Measurements from ENCODE around the gene ENO2. TPM values are rescaled to one million over a fixed set of nuclear protein-coding genes. Genes with fewer than 3 reads are reported as not detected.

ENO2 gene
- total RNA-seq, 4 donors from 2014 or later = 0.97 to 6.2 (median 1.8) TPM

DNA sequence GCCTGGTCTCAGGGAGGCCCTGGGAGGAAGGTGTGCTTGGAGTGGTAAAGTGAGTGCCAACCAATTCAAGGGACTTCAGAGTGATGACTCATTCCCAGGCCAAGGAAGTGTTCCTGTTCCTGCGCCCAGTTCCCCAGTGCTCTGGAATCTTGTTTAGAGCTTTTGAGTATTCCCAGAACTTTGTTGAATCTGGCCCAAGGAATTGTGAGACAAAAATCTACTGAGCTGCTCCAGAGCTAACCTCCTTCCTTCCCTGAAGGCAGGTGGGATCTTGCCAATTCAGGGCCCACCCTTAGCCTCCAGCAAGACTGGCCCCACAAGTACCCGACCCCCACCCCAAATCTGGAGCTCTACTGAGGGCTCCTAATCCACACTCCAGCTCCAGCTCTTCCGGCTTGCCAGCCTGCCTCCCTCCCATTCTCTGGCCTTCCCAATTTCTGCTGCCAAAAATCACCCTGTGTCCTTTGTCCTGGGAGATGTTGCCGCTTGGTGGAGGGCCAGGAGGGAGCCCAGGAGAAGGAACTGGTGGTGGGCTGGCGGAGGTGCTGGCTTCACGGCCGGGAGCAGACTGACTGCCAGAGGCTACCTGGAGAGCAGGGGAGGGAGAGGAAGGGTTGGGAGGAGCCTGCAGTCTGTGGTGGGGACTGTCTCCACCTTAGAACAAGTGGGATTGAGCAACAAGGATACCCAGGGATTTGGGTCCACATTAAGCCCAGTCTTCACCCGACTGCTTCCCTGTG is 11.3 kb downstream of the ENO2 start:
- Histone ChIP-seq H3K27me3 (no peaks in the 10 kb centered on the region), H3K4me1 (peaks cover 44 to 51% of the 10 kb centered on the region in 2 donors), H3K36me3 (no peaks in the 10 kb centered on the region), H3K4me3 (peak overlapping the region; percentile 70 to 92 (median 86)), H3K27ac (peak overlapping the region; percentile 88 to 98 (median 95)), H3K9me3 (no peaks in the 10 kb centered on the region)
- in situ Hi-C loops (cut with MboI; ENCODE audit: low sequenced_read_pairs in 4 of 4) (loop anchor here in 2 of 4 donors (10.0 to 25.0 kb wide), 2 partner anchors 187 to 189 kb away; partner anchors contain the start of gene C1RL (in 1 of the 2)), intact Hi-C loops (cut with DNase I; ENCODE audit: low total_unique reads) (loop anchor here (1.0 to 2.0 kb wide), 3 partner anchors 19 to 183 kb away; partner anchors contain the start of genes C12orf57, C1RL and TPI1)
- ATAC-seq = peak; percentile 56 to 66
- DNase-seq = peak in 1 of 2 donors; percentile 70
- peak; percentile 9 to 34 for TF ChIP-seq POLR2A (IDR thresholded peaks at IDR 0.05)
- TF ChIP-seq, protein P1, sequence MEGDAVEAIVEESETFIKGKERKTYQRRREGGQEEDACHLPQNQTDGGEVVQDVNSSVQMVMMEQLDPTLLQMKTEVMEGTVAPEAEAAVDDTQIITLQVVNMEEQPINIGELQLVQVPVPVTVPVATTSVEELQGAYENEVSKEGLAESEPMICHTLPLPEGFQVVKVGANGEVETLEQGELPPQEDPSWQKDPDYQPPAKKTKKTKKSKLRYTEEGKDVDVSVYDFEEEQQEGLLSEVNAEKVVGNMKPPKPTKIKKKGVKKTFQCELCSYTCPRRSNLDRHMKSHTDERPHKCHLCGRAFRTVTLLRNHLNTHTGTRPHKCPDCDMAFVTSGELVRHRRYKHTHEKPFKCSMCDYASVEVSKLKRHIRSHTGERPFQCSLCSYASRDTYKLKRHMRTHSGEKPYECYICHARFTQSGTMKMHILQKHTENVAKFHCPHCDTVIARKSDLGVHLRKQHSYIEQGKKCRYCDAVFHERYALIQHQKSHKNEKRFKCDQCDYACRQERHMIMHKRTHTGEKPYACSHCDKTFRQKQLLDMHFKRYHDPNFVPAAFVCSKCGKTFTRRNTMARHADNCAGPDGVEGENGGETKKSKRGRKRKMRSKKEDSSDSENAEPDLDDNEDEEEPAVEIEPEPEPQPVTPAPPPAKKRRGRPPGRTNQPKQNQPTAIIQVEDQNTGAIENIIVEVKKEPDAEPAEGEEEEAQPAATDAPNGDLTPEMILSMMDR (IDR thresholded peaks at IDR 0.05 in 4 of 5, conservative IDR thresholded peaks at IDR 0.05 in 1 of 5) = no peak

DNA sequence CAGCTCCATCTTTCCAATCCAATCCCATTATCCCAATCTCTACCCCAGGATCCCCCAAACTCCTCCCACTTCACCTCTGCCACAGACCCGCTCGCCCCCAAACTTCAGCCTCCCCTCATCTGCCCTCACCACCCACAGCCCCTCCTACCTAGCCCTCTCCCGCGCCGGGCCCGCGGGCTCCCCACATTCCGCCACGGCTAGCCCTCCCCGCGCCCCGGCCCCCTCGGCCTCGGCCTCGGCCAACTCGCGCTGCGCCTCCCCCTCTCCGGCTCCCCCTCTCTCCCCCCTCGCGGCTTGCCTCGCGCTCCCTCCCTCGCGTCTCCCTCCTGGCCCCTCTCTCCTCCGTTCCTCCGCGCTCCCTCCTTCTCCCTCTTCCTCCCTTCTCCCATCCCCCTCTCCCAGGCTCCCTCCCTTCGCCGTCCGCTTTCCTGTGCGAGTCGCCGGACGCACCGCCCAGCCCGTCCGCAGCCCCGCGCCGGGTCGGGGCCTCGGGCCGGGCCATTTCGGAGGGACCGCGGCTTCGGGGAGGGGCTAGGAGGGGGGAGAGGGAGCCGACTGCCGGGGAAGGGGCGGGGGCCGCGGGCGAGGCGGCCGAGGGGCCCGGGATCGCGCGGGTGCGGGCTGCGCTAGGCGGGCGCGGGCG is 13.1 kb downstream of the ENO2 start, which contains the start of gene ATN1:
ATN1 (plus strand) TSS at position 581 of the 643 bp plus-strand sequence. CDS start 6,043 bp downstream, outside the sequence.
- H3K4me1 ChIP-seq = peaks cover 44 to 52% of the 10 kb centered on the region in 2 donors

DNA sequence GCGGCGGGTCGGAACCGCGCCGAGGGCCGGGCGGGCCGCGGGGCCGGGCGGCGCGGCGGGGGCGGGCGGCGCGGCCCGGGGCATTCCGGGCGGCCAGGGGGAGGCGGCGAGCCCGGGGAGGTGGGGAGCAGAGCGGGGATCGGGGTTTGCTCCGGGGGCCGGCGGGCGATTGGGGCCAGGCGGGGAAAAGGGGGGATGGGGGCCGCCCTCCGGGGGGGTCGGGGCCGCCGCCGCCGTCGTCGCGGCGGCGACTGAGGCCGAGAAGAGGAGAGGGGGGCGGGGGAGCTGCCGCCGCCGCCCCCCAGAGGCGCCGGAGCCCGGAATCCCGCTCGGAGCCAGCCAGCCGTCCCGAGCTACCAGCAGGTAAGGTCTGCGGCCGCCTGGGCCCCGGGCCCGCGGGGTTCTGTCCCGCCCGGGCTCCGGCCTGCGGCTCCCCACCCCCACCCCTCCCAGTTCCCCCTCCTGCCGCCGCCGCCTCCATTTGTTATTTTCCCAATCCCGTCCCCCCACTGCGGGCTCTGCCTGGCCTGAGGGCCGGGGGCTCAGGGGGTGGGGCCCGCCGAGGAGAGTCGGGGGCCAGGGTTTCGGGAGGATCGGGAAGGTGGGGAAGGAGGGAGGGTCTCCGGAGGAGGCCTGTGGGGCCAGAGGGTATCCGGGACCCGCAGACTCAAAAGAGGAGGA is 13.8 kb downstream of the ENO2 start:
- TF ChIP-seq, protein P1 (IDR thresholded peaks at IDR 0.05 in 4 of 5, conservative IDR thresholded peaks at IDR 0.05 in 1 of 5) = no peak
- TF ChIP-seq POLR2A (IDR thresholded peaks at IDR 0.05) = no peak
- Histone ChIP-seq H3K9me3 (no peaks in the 10 kb centered on the region), H3K27me3 (no peaks in the 10 kb centered on the region), H3K4me3 (peak overlapping the region; percentile 68 to 84 (median 76)), H3K27ac (peak overlapping the region; percentile 88 to 98 (median 95)), H3K4me1 (peaks cover 47 to 59% of the 10 kb centered on the region in 2 donors), H3K36me3 (no peaks in the 10 kb centered on the region)
- intact Hi-C loops (cut with DNase I; ENCODE audit: low total_unique reads) = no loop called here
- DNase-seq (no peak), ATAC-seq (peak; percentile 1 to 4)
- in situ Hi-C loops (cut with MboI; ENCODE audit: low sequenced_read_pairs in 4 of 4) = loop anchor here in 2 of 4 donors (10.0 to 25.0 kb wide), 2 partner anchors 184 to 187 kb away; partner anchors contain the start of gene C1RL (in 1 of the 2)

More for the DNA sequence above, 13.1 kb downstream of the ENO2 start, which contains the start of gene ATN1:
- Histone ChIP-seq H3K36me3 (no peaks in the 10 kb centered on the region), H3K27ac (peak within 1 kb of the TSS; percentile 88 to 98 (median 95)), H3K27me3 (no peaks in the 10 kb centered on the region), H3K4me3 (peak within 1 kb of the TSS; percentile 70 to 92 (median 86)), H3K9me3 (no peaks in the 10 kb centered on the region)
- in situ Hi-C loops (cut with MboI; ENCODE audit: low sequenced_read_pairs in 4 of 4) = loop anchor here in 2 of 4 donors (10.0 to 25.0 kb wide), 2 partner anchors 185 to 187 kb away; partner anchors contain the start of gene C1RL (in 1 of the 2)
- intact Hi-C loops (cut with DNase I; ENCODE audit: low total_unique reads) = loop anchor here (1.0 kb wide), 1 partner anchor 11 kb away; no protein-coding TSS in a partner anchor
- peak; percentile 60 to 74 for DNase-seq
- peak in 1 of 2 donors; percentile 14 for TF ChIP-seq POLR2A (IDR thresholded peaks at IDR 0.05)
- TF ChIP-seq, protein P1 (IDR thresholded peaks at IDR 0.05 in 4 of 5, conservative IDR thresholded peaks at IDR 0.05 in 1 of 5) = no peak
- peak; percentile 41 to 55 for ATAC-seq

DNA sequence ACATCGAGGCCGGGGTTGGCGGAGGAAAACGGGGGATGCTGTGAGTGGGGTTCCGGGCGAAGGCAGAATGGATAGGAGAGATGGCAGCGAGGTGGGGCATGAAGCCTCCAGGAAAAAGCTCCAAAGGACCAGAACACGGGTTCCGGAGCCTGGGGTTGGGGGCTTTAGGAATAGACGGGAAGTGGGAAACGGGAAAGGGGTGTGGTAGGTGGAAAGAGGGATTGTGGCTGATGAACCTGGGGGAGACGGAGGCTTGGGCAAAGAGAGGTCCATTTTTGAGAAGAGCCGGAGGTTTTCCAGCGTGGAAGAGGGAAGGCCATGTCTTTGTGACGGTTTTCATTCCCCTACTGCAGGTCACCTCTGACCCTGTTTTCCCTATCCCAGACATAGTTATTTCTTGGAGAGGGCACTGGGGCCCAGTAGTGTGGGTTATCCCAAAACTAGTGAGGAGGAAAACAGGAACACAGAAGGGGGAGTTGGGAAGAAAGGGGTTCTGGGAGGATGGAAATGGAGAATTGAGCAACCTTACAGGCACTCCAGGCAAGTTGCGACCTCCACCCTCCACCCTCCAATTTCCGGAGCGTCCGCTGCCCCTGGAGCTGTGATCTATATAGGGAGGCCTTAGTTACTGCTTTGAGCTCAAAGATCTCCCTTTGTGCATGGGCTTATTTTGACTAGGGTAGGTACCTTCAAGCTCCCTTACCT is 14.5 kb downstream of the ENO2 start:
- intact Hi-C loops (cut with DNase I; ENCODE audit: low total_unique reads) = no loop called here

More for the DNA sequence above, 14.5 kb downstream of the ENO2 start:
- in situ Hi-C loops (cut with MboI; ENCODE audit: low sequenced_read_pairs in 4 of 4) = loop anchor here in 2 of 4 donors (10.0 to 25.0 kb wide), 2 partner anchors 183 to 186 kb away; partner anchors contain the start of gene C1RL (in 1 of the 2)
- H3K27ac ChIP-seq = peak overlapping the region; percentile 88 to 98 (median 95)
- peak overlapping the region; percentile 68 to 84 (median 76) for H3K4me3 ChIP-seq
- H3K9me3 ChIP-seq = no peaks in the 10 kb centered on the region
- peaks cover 54 to 65% of the 10 kb centered on the region in 2 donors for H3K4me1 ChIP-seq
- no peak for TF ChIP-seq POLR2A (IDR thresholded peaks at IDR 0.05)
- TF ChIP-seq, protein P1 (IDR thresholded peaks at IDR 0.05 in 4 of 5, conservative IDR thresholded peaks at IDR 0.05 in 1 of 5) = no peak
- no peak for ATAC-seq
- no peaks in the 10 kb centered on the region for H3K36me3 ChIP-seq
- H3K27me3 ChIP-seq = no peaks in the 10 kb centered on the region
- DNase-seq = no peak

All from gastrocnemius medialis (tissue), 4 donors.